MM.1S (cell line): ENCODE data around the gene PCSK4.

ENCODE experiments used
- CTCF ChIP-seq: fragments of 300-600 bp; sonication (generic); IDR thresholded peaks from 2 replicates; pipeline ENCODE4 v1.5.1; 2016; ENCODE audit warnings: antibody characterized with exemption, low read length, mixed read lengths
- EZH2 ChIP-seq: fragments of 300-600 bp; sonication (generic); optimal IDR thresholded peaks from 2 replicates; pipeline ENCODE3; 2017; ENCODE audit warnings: low read depth, mild to moderate bottlenecking, antibody characterized with exemption, low read length, mixed read lengths
- EZH2phosphoT487 ChIP-seq: fragments of 300-600 bp; sonication (generic); IDR thresholded peaks from 2 replicates; pipeline ENCODE4 v1.6.1; 2018; ENCODE audit warnings: antibody characterized with exemption, low read length

GRCh38 chr19:1522838-1523237, 32.7 kb upstream of the PCSK4 start:
- no peak for TF ChIP-seq CTCF
- no peak for TF ChIP-seq EZH2
- TF ChIP-seq EZH2phosphoT487, result no peak
